ENCODE results near the gene LZIC.

DNA sequence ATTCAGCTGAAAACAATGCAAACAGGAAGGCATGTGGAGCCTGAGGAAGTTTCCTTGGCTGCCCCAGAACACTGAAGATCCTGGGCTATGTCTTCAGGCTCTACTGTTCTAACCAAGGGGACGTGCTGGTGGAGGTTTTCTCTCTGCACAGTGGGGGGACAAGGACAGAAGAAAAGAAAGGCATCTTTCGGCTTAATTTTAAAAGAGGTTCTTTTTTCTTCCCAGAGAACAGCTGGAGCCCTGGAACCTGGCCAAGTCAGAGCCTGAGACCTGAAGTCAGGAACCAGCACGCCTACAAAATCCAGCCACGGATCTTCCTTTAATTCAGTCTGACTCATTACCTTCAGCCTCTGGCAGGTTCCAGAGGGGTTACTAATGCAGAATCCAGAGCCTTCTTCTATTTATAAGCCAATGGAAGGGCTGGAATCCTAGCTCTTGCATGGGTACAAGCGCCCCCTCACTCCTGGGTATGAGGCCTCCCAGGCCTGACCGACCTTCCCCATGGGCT lies 52.9 kb downstream of the LZIC start:
- TF ChIP-seq TAF15 (IDR thresholded peaks at IDR 0.05; ENCODE audit: low read depth, low read length) (no peak), EP300 (IDR thresholded peaks at IDR 0.05; ENCODE audit: low read length) (no peak), IRF2 (CRISPR knock-in tag; IDR thresholded peaks at IDR 0.05) (no peak), CEBPB (tag; IDR thresholded peaks at IDR 0.05) (no peak), SREBF1 (IDR thresholded peaks at IDR 0.05; ENCODE audit: borderline replicate concordance, low read depth, low read length) (no peak), ETV6 (IDR thresholded peaks at IDR 0.05; ENCODE audit: borderline replicate concordance in 1 of 2, low read depth in 2 of 2, low read length in 1 of 2) (no peak), ETV6 (CRISPR knock-in tag; IDR thresholded peaks at IDR 0.05; ENCODE audit: borderline replicate concordance) (no peak), PPARD (CRISPR knock-in tag; IDR thresholded peaks at IDR 0.05) (no peak)
- TF ChIP-seq, protein P1, sequence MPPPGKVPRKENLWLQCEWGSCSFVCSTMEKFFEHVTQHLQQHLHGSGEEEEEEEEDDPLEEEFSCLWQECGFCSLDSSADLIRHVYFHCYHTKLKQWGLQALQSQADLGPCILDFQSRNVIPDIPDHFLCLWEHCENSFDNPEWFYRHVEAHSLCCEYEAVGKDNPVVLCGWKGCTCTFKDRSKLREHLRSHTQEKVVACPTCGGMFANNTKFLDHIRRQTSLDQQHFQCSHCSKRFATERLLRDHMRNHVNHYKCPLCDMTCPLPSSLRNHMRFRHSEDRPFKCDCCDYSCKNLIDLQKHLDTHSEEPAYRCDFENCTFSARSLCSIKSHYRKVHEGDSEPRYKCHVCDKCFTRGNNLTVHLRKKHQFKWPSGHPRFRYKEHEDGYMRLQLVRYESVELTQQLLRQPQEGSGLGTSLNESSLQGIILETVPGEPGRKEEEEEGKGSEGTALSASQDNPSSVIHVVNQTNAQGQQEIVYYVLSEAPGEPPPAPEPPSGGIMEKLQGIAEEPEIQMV (tag; conservative IDR thresholded peaks at IDR 0.05; ENCODE audit: low read depth): no peak
- TF ChIP-seq, protein P2, sequence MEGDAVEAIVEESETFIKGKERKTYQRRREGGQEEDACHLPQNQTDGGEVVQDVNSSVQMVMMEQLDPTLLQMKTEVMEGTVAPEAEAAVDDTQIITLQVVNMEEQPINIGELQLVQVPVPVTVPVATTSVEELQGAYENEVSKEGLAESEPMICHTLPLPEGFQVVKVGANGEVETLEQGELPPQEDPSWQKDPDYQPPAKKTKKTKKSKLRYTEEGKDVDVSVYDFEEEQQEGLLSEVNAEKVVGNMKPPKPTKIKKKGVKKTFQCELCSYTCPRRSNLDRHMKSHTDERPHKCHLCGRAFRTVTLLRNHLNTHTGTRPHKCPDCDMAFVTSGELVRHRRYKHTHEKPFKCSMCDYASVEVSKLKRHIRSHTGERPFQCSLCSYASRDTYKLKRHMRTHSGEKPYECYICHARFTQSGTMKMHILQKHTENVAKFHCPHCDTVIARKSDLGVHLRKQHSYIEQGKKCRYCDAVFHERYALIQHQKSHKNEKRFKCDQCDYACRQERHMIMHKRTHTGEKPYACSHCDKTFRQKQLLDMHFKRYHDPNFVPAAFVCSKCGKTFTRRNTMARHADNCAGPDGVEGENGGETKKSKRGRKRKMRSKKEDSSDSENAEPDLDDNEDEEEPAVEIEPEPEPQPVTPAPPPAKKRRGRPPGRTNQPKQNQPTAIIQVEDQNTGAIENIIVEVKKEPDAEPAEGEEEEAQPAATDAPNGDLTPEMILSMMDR (IDR thresholded peaks at IDR 0.05 in 2 of 3, conservative IDR thresholded peaks at IDR 0.05 in 1 of 3; ENCODE audit: insufficient read depth in 2 of 3, low read depth in 1 of 3, low read length in 3 of 3): no peak

All from K562 (cell line).